ENCODE results near the gene ZNF664.

DNA sequence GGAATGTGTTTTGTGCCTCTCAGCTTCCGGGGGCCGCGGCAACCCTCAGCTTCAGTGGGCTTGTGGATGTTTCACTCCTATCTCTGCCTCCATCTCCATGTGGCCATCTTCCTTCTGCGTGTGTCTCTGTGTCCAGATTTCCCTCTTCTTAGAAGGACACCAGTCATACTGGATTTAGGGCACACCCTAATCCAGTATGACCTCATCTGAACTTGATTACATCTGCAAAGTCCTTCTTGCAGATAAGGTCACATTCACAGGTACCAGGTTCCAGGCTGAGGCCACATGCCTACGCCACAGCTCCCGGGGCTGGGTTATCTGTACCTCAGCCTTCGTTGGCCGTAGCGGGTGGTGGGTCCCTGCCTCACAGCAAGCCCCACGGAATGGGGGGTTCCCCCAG lies 68.9 kb downstream of the ZNF664 start:
- no peak for TF ChIP-seq CTCF (CRISPR knock-in tag; IDR thresholded peaks at IDR 0.05)
- TF ChIP-seq ZNF616 (CRISPR knock-in tag; IDR thresholded peaks at IDR 0.05; ENCODE audit: low read depth), result no peak
- TF ChIP-seq TSC22D2 (CRISPR knock-in tag; IDR thresholded peaks at IDR 0.05; ENCODE audit: borderline replicate concordance), result no peak
- TF ChIP-seq, protein P1, sequence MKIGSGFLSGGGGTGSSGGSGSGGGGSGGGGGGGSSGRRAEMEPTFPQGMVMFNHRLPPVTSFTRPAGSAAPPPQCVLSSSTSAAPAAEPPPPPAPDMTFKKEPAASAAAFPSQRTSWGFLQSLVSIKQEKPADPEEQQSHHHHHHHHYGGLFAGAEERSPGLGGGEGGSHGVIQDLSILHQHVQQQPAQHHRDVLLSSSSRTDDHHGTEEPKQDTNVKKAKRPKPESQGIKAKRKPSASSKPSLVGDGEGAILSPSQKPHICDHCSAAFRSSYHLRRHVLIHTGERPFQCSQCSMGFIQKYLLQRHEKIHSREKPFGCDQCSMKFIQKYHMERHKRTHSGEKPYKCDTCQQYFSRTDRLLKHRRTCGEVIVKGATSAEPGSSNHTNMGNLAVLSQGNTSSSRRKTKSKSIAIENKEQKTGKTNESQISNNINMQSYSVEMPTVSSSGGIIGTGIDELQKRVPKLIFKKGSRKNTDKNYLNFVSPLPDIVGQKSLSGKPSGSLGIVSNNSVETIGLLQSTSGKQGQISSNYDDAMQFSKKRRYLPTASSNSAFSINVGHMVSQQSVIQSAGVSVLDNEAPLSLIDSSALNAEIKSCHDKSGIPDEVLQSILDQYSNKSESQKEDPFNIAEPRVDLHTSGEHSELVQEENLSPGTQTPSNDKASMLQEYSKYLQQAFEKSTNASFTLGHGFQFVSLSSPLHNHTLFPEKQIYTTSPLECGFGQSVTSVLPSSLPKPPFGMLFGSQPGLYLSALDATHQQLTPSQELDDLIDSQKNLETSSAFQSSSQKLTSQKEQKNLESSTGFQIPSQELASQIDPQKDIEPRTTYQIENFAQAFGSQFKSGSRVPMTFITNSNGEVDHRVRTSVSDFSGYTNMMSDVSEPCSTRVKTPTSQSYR (CRISPR knock-in tag; IDR thresholded peaks at IDR 0.05; ENCODE audit: borderline replicate concordance), result no peak
- TF ChIP-seq ZNF674 (CRISPR knock-in tag; IDR thresholded peaks at IDR 0.05; ENCODE audit: low read depth), result no peak
- TF ChIP-seq HOXA7 (CRISPR knock-in tag; IDR thresholded peaks at IDR 0.05), result no peak
- TF ChIP-seq KDM1A (CRISPR knock-in tag; IDR thresholded peaks at IDR 0.05), result no peak
- TF ChIP-seq, protein P2, sequence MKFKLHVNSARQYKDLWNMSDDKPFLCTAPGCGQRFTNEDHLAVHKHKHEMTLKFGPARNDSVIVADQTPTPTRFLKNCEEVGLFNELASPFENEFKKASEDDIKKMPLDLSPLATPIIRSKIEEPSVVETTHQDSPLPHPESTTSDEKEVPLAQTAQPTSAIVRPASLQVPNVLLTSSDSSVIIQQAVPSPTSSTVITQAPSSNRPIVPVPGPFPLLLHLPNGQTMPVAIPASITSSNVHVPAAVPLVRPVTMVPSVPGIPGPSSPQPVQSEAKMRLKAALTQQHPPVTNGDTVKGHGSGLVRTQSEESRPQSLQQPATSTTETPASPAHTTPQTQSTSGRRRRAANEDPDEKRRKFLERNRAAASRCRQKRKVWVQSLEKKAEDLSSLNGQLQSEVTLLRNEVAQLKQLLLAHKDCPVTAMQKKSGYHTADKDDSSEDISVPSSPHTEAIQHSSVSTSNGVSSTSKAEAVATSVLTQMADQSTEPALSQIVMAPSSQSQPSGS (CRISPR knock-in tag; IDR thresholded peaks at IDR 0.05), result no peak
- no peak for TF ChIP-seq ZNF512 (CRISPR knock-in tag; IDR thresholded peaks at IDR 0.05)
- TF ChIP-seq ZFP1 (CRISPR knock-in tag; IDR thresholded peaks at IDR 0.05), result no peak
